Activated naive CD8-positive, alpha-beta T cell treated with anti-CD3 and anti-CD28 coated beads, Interleukin-2, amount 10 ng/mL, durations not matched to agents 7 days and 5 days (primary cell): ENCODE measurements around the gene FTL. TPM values are rescaled to one million over a fixed set of nuclear protein-coding genes. Genes with fewer than 3 reads are reported as not detected.

ENCODE experiments used
- ATAC-seq: fragments of 150-1000 bp; cut with Tn5 transposase; one replicate; pipeline ENCODE4 v1.10.0; 2021; ENCODE audit warnings: low read depth, moderate library complexity
- POLR2A ChIA-PET: fragments of 350-600 bp; sonication (Branson Sonifier 250); formaldehyde crosslinking; loops from one replicate; lab custom pipeline; 2021; ENCODE audit warnings: antibody characterized with exemption; lab: Charles Lee
- DNase-seq: peaks from one replicate; pipeline ENCODE4 v3.0.0; 2021
- H3K27ac Mint-ChIP-seq: one replicate; pipeline ENCODE4 v1.8.0; 2022; ENCODE audit warnings: mild to moderate bottlenecking, mixed read lengths
- H3K27me3 Mint-ChIP-seq: one replicate; pipeline ENCODE4 v1.8.0; 2022; ENCODE audit warnings: mild to moderate bottlenecking, moderate library complexity, mixed read lengths
- H3K36me3 Mint-ChIP-seq: one replicate; pipeline ENCODE4 v1.8.0; 2021; ENCODE audit warnings: mild to moderate bottlenecking, mixed read lengths
- H3K4me1 Mint-ChIP-seq: one replicate; pipeline ENCODE4 v1.8.0; 2021; ENCODE audit warnings: mixed read lengths
- H3K4me3 Mint-ChIP-seq: one replicate; pipeline ENCODE4 v1.8.0; 2022; ENCODE audit warnings: mild to moderate bottlenecking, moderate library complexity, mixed read lengths
- H3K9me3 Mint-ChIP-seq: one replicate; pipeline ENCODE4 v1.8.0; 2021; ENCODE audit warnings: mixed read lengths
- total RNA-seq, 2 experiments: library from RNA; stranded (reverse); gene quantifications; one replicate each; pipeline ENCODE4 v1.2.3, GENCODE V29; 2021

The FTL gene
- total RNA-seq, 2 experiments from 2014 or later: 1,232 to 1,343 TPM

DNA sequence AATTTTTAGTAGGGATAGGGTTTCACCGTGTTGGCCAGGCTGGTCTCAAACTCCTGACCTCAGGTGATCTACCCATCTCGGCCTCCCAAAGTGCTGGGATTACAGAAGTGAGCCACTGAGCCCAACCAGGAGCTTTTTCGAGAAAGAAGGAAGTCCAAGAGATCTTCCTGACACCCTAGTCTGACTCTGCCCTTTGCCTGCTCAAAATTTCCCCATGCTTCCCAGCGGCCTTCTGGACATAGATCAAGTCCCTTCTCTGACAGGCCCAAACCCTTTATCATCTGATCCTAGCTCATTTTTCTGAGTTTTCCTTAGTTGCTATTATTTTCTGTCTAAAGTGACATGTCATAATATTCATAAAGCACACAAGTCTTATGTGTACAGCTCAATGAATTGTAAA is 12.0 kb upstream of the FTL start:
- DNase-seq: no peak
- POLR2A ChIA-PET: interaction anchor here (1.0 to 2.1 kb wide), 6 partner anchors 9 to 81 kb away, joined by 3 to 12 read pairs (median 7); partner anchors contain the start of genes PPP1R15A and RUVBL2
- Mint-ChIP-seq H3K4me3 (no peak overlapping the region), H3K27me3 (peaks cover 3% of the 10 kb centered on the region), H3K9me3 (peaks cover 6% of the 10 kb centered on the region), H3K27ac (no peak overlapping the region), H3K4me1 (peaks cover 22% of the 10 kb centered on the region), H3K36me3 (peaks cover 24% of the 10 kb centered on the region)
- ATAC-seq: no peak

DNA sequence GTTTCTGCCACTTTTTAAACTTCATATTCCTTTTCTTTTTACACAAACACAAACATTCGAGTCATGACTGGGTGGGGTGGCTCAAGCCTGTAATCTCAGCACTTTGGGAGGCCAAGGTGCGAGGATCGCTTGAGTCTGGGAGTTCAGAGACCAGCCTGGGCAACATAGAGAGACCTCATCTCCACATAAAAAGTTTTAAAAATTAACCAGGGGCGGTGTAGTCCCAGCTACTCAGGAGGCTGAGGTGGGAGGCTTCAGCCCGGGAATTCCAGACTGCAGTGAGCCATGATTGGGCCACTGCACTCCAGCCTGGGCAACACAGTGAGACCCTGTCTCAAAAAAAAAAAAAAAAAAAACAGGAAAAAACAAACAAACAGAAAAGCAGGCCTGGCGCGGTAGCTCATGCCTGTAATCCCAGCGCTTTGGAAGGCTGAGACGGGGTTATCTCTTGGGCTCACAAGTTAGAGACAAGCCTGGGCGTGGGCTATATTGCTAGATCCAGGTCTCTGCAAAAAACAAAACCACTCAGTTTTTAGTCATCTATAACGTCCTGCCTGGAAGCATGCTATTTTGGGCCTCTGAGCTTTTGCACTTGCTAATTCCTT is 11.0 kb upstream of the FTL start:
- H3K4me1 Mint-ChIP-seq: peaks cover 27% of the 10 kb centered on the region
- H3K27ac Mint-ChIP-seq: peak overlapping the region; percentile 86
- H3K9me3 Mint-ChIP-seq: no peaks in the 10 kb centered on the region
- H3K36me3 Mint-ChIP-seq: peaks cover 31% of the 10 kb centered on the region
- ATAC-seq (no peak), DNase-seq (no peak)
- H3K4me3 Mint-ChIP-seq: peak overlapping the region; percentile 85
- peaks cover 3% of the 10 kb centered on the region for H3K27me3 Mint-ChIP-seq
- POLR2A ChIA-PET: interaction anchor here (0.6 to 2.1 kb wide), 12 partner anchors 8 to 413 kb away, joined by 3 to 12 read pairs (median 6); partner anchors contain the start of genes DHDH, NUCB1, PPP1R15A and RUVBL2

DNA sequence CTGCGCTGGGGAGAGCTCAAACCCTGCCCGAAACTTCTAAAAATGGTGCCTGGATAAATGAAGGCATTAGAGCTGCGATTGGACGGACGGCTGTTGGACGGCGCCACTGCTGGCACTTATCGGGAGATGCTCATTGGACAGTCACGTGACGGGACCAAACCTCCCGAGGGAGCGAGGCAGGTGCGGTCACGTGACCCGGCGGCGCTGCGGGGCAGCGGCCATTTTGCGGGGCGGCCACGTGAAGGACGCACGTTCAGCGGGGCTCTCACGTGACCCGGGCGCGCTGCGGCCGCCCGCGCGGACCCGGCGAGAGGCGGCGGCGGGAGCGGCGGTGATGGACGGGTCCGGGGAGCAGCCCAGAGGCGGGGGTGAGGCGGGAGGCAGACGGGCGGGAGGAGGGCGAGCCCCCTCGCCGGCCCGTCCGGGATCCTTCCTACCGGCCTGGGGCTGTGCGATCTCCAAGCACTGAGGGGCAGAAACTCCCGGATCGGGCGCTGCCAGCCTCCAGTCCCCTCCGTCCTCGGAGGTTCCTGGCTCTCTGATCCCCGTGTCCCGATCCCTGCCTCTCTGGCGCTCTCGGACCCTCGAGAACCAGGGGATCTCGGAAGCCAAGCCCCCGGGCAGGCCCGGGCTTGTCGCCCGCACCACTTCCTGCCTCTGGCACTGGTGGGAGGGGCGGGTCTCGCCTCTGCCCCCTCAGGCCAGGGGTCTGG is 10.4 kb upstream of the FTL start, which contains the start of gene BAX:
BAX (plus strand) TSS at position 281 of the 713 bp plus-strand sequence; CDS start at position 335, 54 bp downstream.
- peaks cover 1% of the 10 kb centered on the region for H3K27me3 Mint-ChIP-seq
- no peaks in the 10 kb centered on the region for H3K9me3 Mint-ChIP-seq
- POLR2A ChIA-PET: interaction anchor here (0.6 to 2.1 kb wide), 14 partner anchors 8 to 412 kb away, joined by 3 to 12 read pairs (median 5); partner anchors contain the start of genes DHDH, NUCB1, PPP1R15A and RUVBL2
- peaks cover 28% of the 10 kb centered on the region for H3K4me1 Mint-ChIP-seq
- DNase-seq (peak; percentile 94), ATAC-seq (peak; percentile 85)
- peak within 1 kb of the TSS; percentile 96 for H3K4me3 Mint-ChIP-seq
- H3K36me3 Mint-ChIP-seq: peaks cover 34% of the 10 kb centered on the region
- H3K27ac Mint-ChIP-seq: peak within 1 kb of the TSS; percentile 94

- Mint-ChIP-seq H3K4me1 (peaks cover 28% of the 10 kb centered on the region), H3K27me3 (no peaks in the 10 kb centered on the region), H3K36me3 (peaks cover 34% of the 10 kb centered on the region), H3K9me3 (no peaks in the 10 kb centered on the region), H3K4me3 (peak overlapping the region; percentile 96), H3K27ac (peak overlapping the region; percentile 94)
- POLR2A ChIA-PET: interaction anchor here (0.9 to 1.9 kb wide), 6 partner anchors 9 to 84 kb away, joined by 3 to 9 read pairs (median 4); partner anchors contain the start of gene NUCB1
- ATAC-seq (no peak), DNase-seq (no peak)
Observed at GRCh38 chr19:48955308-48955958, 9.7 kb upstream of the FTL start.

DNA sequence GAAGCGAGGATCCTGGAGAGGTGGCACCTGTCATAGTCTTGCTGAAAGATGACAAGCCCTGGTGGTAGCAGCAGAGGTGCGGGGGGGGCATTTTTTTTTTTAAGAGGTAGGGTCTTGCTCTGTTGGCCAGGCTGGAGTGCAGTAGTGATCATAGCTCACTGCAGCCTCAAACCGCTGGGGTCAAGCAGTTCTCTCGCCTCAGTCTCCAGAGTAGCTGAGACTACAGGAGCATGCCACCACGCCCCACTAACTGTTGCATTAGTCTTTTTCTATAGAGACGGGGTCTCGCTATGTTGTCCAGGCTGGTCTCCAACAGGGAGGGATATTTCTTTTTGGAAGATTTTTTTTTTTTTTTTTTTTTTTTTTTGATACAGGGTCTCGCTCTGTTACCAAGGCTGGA is 7.1 kb upstream of the FTL start:
- H3K4me3 Mint-ChIP-seq: no peak overlapping the region
- POLR2A ChIA-PET: interaction anchor here (1.0 kb wide), 1 partner anchor 85 kb away, joined by 3 read pairs; no protein-coding TSS in a partner anchor
- DNase-seq (no peak), ATAC-seq (no peak)
- peaks cover 46% of the 10 kb centered on the region for H3K4me1 Mint-ChIP-seq
- no peaks in the 10 kb centered on the region for H3K9me3 Mint-ChIP-seq
- peaks cover 41% of the 10 kb centered on the region for H3K36me3 Mint-ChIP-seq
- no peaks in the 10 kb centered on the region for H3K27me3 Mint-ChIP-seq
- peak overlapping the region; percentile 73 for H3K27ac Mint-ChIP-seq

GRCh38 chr19:48959341-48960239 is 5.5 kb upstream of the FTL start:
- peaks cover 56% of the 10 kb centered on the region for H3K4me1 Mint-ChIP-seq
- H3K27me3 Mint-ChIP-seq: no peaks in the 10 kb centered on the region
- peak; percentile 13 for ATAC-seq
- H3K36me3 Mint-ChIP-seq: peaks cover 41% of the 10 kb centered on the region
- POLR2A ChIA-PET: interaction anchor here (0.5 to 2.6 kb wide), 11 partner anchors 10 to 487 kb away, joined by 3 to 16 read pairs (median 5); partner anchors contain the start of genes GYS1, NUCB1, PPP1R15A and RUVBL2
- H3K27ac Mint-ChIP-seq: peak overlapping the region; percentile 75
- no peaks in the 10 kb centered on the region for H3K9me3 Mint-ChIP-seq
- peak overlapping the region; percentile 53 for H3K4me3 Mint-ChIP-seq
- DNase-seq: no peak

GRCh38 chr19:48961051-48961649 is 4.0 kb upstream of the FTL start:
- ATAC-seq: no peak
- H3K4me3 Mint-ChIP-seq: peak overlapping the region; percentile 47
- H3K9me3 Mint-ChIP-seq: no peaks in the 10 kb centered on the region
- DNase-seq: no peak
- peak overlapping the region; percentile 77 for H3K27ac Mint-ChIP-seq
- H3K36me3 Mint-ChIP-seq: peaks cover 36% of the 10 kb centered on the region
- peaks cover 56% of the 10 kb centered on the region for H3K4me1 Mint-ChIP-seq
- no peaks in the 10 kb centered on the region for H3K27me3 Mint-ChIP-seq
- POLR2A ChIA-PET: interaction anchor here (1.1 to 2.6 kb wide), 6 partner anchors 10 to 342 kb away, joined by 3 to 16 read pairs (median 8); partner anchors contain the start of genes GYS1, NUCB1, PPP1R15A and RPL18

DNA sequence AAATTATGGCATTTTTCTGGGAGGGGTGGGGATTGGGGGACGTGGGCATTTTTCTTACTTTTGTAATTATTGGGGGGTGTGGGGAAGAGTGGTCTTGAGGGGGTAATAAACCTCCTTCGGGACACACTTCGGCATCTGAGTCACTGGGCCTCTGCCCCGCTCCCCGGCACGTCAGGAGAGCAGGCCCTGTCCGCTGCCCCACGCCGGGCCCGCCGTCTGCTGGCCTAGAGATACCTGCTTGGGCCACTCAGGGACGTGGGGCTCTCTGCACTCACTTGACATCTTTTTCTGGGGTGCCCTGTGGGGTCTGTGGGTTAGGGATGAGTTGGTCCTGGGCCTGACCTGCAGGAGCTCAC is 3.5 kb upstream of the FTL start:
- Mint-ChIP-seq H3K4me1 (peaks cover 58% of the 10 kb centered on the region), H3K27ac (peak overlapping the region; percentile 92), H3K9me3 (no peaks in the 10 kb centered on the region), H3K27me3 (no peaks in the 10 kb centered on the region), H3K36me3 (peaks cover 38% of the 10 kb centered on the region), H3K4me3 (peak overlapping the region; percentile 87)
- DNase-seq (no peak), ATAC-seq (no peak)
- POLR2A ChIA-PET: interaction anchor here (1.1 to 2.0 kb wide), 7 partner anchors 8 to 343 kb away, joined by 3 to 15 read pairs (median 7); partner anchors contain the start of genes GYS1, NUCB1, PPP1R15A and RPL18

DNA sequence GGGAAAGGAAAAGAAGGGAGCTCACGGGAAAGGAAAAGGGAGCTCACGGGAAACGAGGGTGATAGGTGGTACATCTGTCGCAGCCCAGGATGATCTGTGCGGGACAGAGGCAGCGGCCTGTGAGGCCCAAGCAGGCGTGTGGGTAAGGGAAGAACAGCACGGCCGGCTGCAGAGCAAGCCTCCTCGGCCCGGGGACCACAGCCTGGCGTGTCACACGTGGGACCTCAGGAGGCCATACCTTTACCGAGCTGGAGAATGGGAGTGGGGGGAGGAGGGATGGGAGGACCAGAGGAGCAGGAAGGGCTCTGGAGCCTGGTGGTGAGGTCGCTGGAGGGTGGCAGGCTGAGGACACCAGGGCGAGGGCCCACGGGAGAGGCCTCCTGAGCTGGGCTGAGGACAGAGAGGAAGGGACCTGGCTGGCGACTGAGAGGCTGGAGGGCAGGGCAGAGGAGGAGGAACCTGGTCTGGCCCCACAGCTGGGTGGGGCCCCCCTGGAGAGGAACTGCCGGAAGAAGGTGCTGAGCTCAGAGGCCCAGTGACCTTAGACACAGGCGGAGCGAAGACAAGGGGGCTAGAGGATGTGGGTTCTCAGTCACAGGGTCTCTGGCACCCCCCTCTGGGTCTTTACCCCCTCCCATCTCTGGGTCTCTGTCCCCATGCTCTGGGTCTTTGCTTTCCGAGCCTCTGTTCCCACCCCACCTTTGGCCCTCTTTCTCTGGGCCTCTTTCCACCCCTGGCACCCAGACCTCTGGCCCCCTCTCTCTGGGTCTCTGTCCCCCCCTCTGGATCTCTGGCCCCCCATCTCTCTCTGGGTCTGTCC is 2.9 kb upstream of the FTL start:
- Mint-ChIP-seq H3K27ac (peak overlapping the region; percentile 92), H3K27me3 (no peaks in the 10 kb centered on the region), H3K4me3 (peak overlapping the region; percentile 87), H3K9me3 (no peaks in the 10 kb centered on the region), H3K36me3 (peaks cover 38% of the 10 kb centered on the region), H3K4me1 (peaks cover 57% of the 10 kb centered on the region)
- POLR2A ChIA-PET: interaction anchor here (0.6 to 1.5 kb wide), 10 partner anchors 9 to 343 kb away, joined by 3 to 9 read pairs (median 6); partner anchors contain the start of genes GYS1, NUCB1, PPP1R15A and RPL18
- DNase-seq (peak; percentile 71), ATAC-seq (peak; percentile 44)

- Mint-ChIP-seq H3K4me1 (peaks cover 53% of the 10 kb centered on the region), H3K4me3 (peak overlapping the region; percentile 87), H3K27ac (peak overlapping the region; percentile 92), H3K9me3 (no peaks in the 10 kb centered on the region), H3K27me3 (no peaks in the 10 kb centered on the region), H3K36me3 (peaks cover 34% of the 10 kb centered on the region)
- POLR2A ChIA-PET: interaction anchor here (0.7 to 1.5 kb wide), 8 partner anchors 8 to 115 kb away, joined by 3 to 9 read pairs (median 6); partner anchors contain the start of genes GYS1, NUCB1, PPP1R15A and RUVBL2
- no peak for DNase-seq
- ATAC-seq: no peak
Observed at GRCh38 chr19:48962849-48963165, 2.3 kb upstream of the FTL start.
